SK-MEL-5 (cell line): ENCODE measurements around the gene GNS. TPM values are rescaled to one million over a fixed set of nuclear protein-coding genes. Genes with fewer than 3 reads are reported as not detected.

ENCODE experiments used
- DNase-seq: peaks from one replicate; pipeline ENCODE4 v3.0.0-alpha.2; 2016; ENCODE audit warnings: low read depth, low spot score
- in situ Hi-C: cut with HindIII; loops from 2 replicates; pipeline ENCODE4 v1.10.0; 2016; ENCODE audit warnings: low sequenced_read_pairs, high pct_unique_total_duplicates, low pct_unique_long_range_greater_than_20kb
- total RNA-seq: library from RNA; depleted of rRNA; stranded (reverse); fragments of >200 nt; shearing (Covaris generic); gene quantifications from 2 replicates; pipeline ENCODE4 v1.2.3, GENCODE V29; 2014

GNS gene
- total RNA-seq, 1 experiment from 2014 or later, result 236 TPM

DNA sequence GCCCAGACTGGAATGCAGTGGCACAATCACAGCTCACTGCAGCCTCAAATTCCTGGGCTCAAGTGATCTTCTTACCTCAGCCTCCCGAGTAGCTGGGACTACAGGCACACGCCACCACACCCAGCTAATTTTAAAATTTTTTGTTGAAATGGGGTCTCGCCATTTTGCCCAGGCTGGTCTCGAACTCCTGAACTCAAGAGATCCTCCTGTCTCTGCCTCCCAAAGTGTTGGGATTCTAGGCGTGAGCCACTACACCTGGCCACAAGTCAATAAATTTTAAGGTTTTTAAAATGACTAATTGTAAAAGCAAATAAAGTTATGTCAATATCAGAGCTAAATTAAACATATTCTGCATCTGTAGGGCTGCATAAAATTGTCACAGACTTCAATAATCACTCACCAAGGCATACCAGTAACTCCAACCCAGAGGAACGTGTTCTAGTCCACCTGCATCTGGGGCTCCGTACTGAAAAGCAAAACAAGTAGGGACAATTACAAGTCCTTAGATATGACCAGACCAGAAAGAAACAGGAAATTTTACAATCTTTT is 13.9 kb downstream of the GNS start:
- in situ Hi-C loops, result no loop called here

DNA sequence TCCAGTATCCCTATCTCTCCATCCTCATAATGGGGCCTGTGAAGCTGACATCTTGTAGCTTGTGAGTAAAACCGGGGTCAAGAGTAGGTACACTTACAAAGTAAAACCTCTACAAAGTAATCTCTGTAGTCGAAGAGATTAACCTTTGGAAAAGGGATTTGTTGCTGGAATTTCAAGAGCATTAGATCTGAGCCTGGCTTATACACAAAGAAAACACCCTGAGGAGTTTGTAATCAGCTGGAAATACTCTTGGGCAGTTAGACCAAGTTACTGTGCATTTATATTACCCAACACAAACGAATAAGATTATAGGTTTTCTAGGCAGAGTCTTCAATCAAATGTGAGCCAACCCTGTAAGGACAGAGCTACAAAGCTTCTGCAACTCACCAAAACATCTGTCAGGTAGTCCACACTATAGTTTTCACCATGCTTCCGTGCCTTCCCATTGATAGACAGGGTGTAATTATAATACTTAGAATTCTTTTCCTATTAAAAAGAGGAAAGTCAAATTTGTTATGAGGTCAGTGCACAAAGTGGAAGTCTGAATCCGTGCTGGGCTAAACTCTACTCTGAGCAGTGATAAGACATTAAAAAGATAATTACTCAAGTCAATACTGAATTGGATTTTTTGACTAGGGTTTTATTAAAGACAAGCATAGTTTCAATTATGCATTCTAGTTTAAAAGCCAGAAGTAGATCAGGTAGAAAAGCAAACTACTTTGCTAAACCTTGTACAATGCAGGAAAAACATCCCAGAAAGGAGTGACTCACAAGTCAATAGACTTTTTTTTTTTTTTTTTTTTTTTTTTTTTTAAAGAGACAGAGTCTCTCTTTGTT is 14.6 kb downstream of the GNS start:
- in situ Hi-C loops, result no loop called here
- DNase-seq, result peak; percentile 36

More for the DNA sequence above, 13.9 kb downstream of the GNS start:
- no peak for DNase-seq

DNA sequence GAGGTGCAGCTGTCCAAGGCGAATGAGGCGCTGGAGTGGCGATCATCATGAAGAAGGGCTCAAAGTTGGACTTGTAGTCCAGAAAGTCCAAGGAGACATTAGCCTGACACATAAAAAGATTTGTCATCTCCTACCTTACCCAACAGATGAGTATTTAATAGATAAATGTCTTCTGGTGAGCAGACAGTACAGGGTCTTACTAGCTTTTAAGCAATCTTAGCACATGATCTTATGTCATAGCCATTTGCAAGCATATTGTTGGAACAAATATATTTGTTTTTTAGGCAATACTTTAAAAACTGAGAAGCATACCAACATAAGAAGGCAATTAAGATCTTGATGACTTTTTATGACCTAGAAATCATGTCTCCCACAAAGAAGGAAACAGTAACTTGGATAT is 16.0 kb downstream of the GNS start:
- in situ Hi-C loops, result no loop called here
- DNase-seq, result no peak

DNA sequence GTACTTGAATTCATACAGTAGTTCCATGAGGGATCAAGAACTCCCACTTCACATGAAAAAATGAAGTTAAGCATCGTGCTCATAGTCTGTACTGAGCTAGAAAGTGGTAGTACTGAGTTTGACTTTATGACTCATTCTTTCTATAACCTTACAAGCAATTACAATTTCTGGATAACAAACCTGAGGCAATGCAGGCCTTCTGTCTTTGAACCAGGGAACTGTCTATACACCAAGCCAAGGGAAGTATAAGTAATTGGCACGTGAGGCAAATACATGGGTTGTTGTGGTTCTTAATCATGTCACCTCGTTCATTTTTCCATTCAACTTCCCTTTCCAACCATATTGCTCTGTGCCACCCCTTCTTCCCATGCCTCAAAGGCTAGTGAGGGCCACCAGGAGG is 16.8 kb downstream of the GNS start:
- in situ Hi-C loops, result no loop called here
- no peak for DNase-seq

DNA sequence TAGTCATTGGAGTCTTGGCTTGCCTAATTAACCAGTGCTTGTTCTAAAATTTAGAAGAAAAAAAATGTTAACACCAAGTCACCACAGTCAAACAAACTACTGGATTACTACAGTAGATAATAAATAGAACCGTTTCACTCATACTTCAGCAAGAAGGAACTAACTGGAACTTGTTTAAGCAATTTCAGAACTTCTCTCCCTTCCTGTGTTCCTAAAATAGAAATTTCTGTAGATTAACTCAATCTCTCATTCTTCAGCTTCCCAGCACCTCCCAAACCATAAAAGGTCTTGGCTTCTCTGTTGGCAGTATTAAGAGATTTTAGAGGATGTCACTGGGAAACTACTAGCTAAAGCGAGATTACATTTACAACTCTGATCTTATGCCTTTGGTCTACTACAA is 18.6 kb downstream of the GNS start:
- in situ Hi-C loops, result no loop called here
- no peak for DNase-seq

DNA sequence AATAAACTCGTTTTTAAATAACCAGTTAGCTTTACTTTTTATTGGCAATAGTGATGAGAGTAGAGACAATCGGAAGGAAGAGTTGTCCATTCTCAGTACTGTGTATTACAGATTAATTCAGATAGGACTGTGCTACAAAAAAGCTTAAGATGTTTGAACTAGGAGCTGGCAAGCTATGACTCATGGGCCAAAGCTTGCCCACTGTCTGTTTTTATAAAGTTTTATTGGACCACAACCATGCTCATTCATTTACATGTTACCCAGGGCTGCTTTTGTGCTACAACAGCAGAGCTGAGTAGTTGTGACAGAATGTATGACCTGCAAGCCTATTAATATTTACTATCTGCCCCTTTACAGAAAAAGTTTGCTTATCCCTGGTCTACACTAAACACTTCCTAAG is 19.4 kb downstream of the GNS start:
- DNase-seq, result peak; percentile 11

GRCh38 chr12:64737539-64737938 is 21.7 kb downstream of the GNS start:
- in situ Hi-C loops, result no loop called here
- no peak for DNase-seq

More for the DNA sequence above, 19.4 kb downstream of the GNS start:
- in situ Hi-C loops, result no loop called here

DNA sequence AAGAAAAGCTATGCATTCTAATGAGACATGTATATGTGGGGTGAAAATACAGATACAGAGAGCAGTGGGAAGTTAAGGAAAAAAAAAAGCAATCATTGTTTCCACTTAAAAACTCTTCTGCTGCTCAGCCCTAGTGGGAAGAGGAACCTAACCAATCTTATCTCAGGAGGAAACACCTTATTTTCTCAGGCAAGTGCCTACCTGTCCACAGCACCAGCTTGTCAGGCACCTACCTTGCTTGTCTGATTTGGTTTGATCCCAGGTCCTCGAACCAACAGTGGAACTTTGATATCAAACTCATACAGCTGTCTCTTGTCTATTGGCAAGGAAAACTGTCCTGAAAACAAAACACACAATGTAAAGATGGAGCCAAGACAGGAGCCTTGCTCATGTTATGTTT is 22.4 kb downstream of the GNS start:
- no peak for DNase-seq
- in situ Hi-C loops, result no loop called here

DNA sequence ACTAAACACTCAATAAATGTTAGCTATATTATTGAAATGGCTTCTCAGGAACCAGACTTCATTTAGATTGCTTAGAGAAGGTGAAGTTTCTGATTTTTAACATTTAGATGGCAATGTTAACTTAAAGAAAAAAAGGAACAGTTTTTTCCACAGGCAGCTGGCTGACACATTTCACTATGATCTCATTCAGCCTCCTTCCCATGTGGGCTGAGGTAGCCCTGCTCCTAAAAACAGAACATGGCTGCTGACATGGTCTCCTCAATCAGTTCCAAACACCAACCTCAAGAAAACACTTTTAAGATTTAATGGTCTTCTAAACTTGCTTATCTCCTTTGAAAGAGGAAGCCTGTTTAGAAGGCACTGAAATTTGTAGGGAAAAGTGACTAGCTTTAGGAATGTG is 23.8 kb downstream of the GNS start:
- no peak for DNase-seq
- in situ Hi-C loops, result no loop called here

DNA sequence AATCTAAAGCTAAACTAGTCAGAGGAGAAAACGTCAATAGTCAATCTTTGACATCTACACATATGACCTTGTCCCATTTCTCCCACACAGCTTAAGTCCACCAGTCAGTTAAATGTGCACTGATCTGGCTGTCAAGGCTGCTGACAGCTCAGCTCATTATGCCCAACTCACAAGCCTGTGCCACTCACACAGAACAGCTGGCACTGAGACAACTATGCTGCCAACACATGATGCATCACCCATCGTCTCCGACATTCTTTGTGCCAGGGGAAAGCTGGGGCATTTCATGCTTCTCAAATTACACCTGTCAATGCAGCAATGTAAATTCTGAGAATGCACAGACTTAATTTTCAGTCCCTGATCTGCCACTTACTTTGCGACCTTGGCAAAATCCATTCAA is 25.3 kb downstream of the GNS start:
- no peak for DNase-seq
- in situ Hi-C loops, result no loop called here

DNA sequence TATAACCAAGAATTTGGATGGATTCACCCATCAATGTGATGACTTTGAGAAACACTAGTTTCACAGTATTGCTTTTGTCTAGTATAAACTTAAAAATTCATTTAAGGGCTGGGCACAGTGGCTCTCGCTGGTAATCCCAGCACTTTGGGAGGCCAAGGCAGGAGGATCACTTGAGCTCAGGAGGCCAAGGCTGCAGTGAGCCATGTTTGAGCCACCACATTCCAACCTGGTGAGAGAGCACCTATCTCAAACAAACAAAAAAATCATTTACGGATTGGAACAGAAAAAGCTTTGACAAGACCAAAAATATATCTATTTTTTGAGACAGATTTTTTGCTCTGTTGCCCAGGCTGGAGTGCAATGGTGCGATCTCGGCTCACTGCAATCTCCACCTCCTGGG is 27.5 kb downstream of the GNS start:
- in situ Hi-C loops, result no loop called here
- no peak for DNase-seq

- DNase-seq, result no peak
- in situ Hi-C loops, result no loop called here
Observed at GRCh38 chr12:64730588-64730969, 28.6 kb downstream of the GNS start.

- in situ Hi-C loops, result no loop called here
- no peak for DNase-seq
Observed at GRCh38 chr12:64729909-64730587, 29.2 kb downstream of the GNS start.

DNA sequence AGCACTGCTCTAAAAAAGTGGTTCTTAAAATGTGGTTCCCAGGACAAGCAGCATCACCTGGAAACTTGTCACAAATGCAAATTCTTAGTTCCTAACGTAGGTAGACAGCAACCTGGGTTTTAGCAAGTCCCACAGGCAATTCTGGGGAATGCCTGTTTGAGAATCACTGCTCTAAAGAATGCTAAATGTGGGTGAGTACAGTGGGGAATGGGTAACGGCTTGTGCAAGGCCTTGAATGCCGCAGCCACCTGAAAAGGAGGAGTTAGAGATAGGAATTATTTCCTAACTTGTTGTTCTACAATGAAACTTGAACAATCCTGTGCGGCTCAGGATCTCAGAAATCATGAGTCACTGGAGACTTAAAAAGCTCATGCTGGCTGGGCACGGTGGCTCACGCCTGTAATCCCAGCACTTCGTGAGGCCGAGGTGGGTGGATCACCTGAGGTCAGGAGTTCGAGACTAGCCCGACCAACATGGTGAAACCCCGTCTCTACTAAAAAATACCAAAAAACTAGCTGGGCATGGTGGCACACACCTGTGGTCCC is 34.9 kb downstream of the GNS start:
- no peak for DNase-seq
- in situ Hi-C loops, result loop anchor here (25.0 kb wide), 1 partner anchor 187 kb away; no protein-coding TSS in a partner anchor

- no peak for DNase-seq
- in situ Hi-C loops, result loop anchor here (25.0 kb wide), 1 partner anchor 186 kb away; no protein-coding TSS in a partner anchor
Observed at GRCh38 chr12:64723630-64724029, 35.6 kb downstream of the GNS start.

DNA sequence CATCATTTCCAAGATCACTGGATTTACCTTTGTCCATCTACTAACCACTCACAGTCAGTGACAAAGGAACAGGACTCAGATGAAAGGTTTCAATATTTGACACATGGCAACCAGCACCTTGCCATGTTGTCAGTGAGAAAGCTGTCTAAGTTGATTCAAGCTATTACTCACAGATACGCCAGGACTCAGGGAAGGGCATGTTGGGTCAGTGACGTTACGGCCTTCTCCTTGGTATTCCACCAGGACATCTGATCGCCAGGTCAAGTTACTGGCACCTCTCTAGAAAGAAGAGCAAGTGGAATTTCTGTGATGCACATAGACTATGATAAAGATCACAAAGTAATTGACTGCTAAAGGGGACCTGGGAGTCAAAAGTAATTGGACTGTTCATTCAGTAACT is 36.4 kb downstream of the GNS start:
- in situ Hi-C loops, result loop anchor here (25.0 kb wide), 1 partner anchor 186 kb away; no protein-coding TSS in a partner anchor
- DNase-seq, result no peak

GRCh38 chr12:64720884-64721283 is 38.3 kb downstream of the GNS start:
- in situ Hi-C loops, result loop anchor here (25.0 kb wide), 1 partner anchor 184 kb away; no protein-coding TSS in a partner anchor
- DNase-seq, result no peak

DNA sequence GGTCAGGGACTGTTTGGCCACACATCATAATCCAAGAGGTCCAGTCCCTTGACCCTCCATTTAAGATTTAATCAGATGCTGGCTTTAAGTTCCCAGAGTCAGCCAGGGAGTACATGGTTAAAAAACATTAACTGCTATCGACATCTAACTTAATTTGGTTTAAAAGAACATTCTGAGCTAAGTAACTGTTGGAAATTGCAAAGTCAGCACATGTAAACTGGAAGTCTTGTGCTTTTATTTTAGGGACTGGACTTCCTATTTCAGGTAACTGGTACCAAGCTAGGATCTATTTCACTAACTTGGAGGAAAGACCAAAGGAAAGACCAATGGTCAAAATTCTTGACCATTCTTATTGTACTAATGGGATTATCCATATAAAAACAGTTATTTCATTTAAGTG is 40.6 kb downstream of the GNS start:
- no peak for DNase-seq
- in situ Hi-C loops, result loop anchor here (25.0 kb wide), 1 partner anchor 181 kb away; no protein-coding TSS in a partner anchor
